C4-2B (cell line): ENCODE data around the gene SOCS2.

Source experiments
- H3K27ac ChIP-seq: fragments of 450-650 bp; 2 replicates; pipeline ENCODE4 v1.5.1; 2017
- CTCF ChIP-seq: fragments of 450-650 bp; conservative IDR thresholded peaks from 2 replicates; pipeline ENCODE4 v1.5.1; 2017; ENCODE audit warnings: mild to moderate bottlenecking
- ZFX ChIP-seq: fragments of 450-650 bp; IDR thresholded peaks from 2 replicates; pipeline ENCODE4 v1.6.1; 2017

Gene SOCS2

GRCh38 chr12:93569301-93569655 is 3.2 kb upstream of the SOCS2 start:
- H3K27ac ChIP-seq = no peak overlapping the region
- TF ChIP-seq CTCF (no peak), ZFX (no peak)

- TF ChIP-seq CTCF (peak; percentile 83), ZFX (no peak)
These were observed 2.6 kb upstream of the SOCS2 start for GRCh38 chr12:93569656-93570551.

GRCh38 chr12:93570552-93571364 is 1.7 kb upstream of the SOCS2 start:
- peak overlapping the region; percentile 73 for H3K27ac ChIP-seq
- peak; percentile 50; the same call in 1 of the 2 replicates for TF ChIP-seq ZFX
- TF ChIP-seq CTCF = no peak

More at GRCh38 chr12:93569656-93570551, 2.6 kb upstream of the SOCS2 start:
- H3K27ac ChIP-seq = peak overlapping the region; percentile 73

- H3K27ac ChIP-seq = peak overlapping the region; percentile 73
- TF ChIP-seq ZFX = no peak
- peak; percentile 12 for TF ChIP-seq CTCF
These were observed 1.0 kb upstream of the SOCS2 start for GRCh38 chr12:93571365-93571924.

GRCh38 chr12:93572712-93573551 is 457 bp downstream of the SOCS2 start:
- H3K27ac ChIP-seq = no peak overlapping the region
- TF ChIP-seq CTCF (no peak), ZFX (no peak)

- no peak for TF ChIP-seq ZFX
- no peak for TF ChIP-seq CTCF
These were observed 1.2 kb downstream of the SOCS2 start for GRCh38 chr12:93573552-93574223.

More at GRCh38 chr12:93573552-93574223, 1.2 kb downstream of the SOCS2 start:
- H3K27ac ChIP-seq = no peak overlapping the region
